GM19238 (cell line): Measurements from ENCODE around the gene PPP4R1.
"Not testable (repeated sequence)": the region's sequence is repeated elsewhere in the genome, so short reads cannot be mapped to it uniquely, and the experiment has no call there.

Experiments used
- DNase-seq: peaks from one replicate; pipeline ENCODE4 v3.0.0; 2011; ENCODE audit warnings: low spot score; ENCODE audit not compliant: insufficient read length

Gene PPP4R1

GRCh38 chr18:9614401-9615279 is at the start of gene PPP4R1:
Gene PPP4R1 (minus strand): TSS chr18:9614559. CDS start chr18:9614484, 75 bp downstream.
- DNase-seq: peak; percentile 76

GRCh38 chr18:9663377-9663776 is 49.0 kb upstream of the PPP4R1 start:
- DNase-seq: no peak

GRCh38 chr18:9661564-9661963 is 47.2 kb upstream of the PPP4R1 start:
- DNase-seq: no peak

- DNase-seq: no peak
Measured at GRCh38 chr18:9659499-9660375, 45.4 kb upstream of the PPP4R1 start.

- DNase-seq: no peak
Measured at GRCh38 chr18:9658087-9658641, 43.8 kb upstream of the PPP4R1 start.

- no peak for DNase-seq
Measured at GRCh38 chr18:9655232-9655767, 40.9 kb upstream of the PPP4R1 start.

GRCh38 chr18:9653390-9653789 is 39.0 kb upstream of the PPP4R1 start:
- DNase-seq: no peak

- no peak for DNase-seq
Measured at GRCh38 chr18:9649164-9649540, 34.8 kb upstream of the PPP4R1 start.

GRCh38 chr18:9648431-9649163 is 34.2 kb upstream of the PPP4R1 start:
- DNase-seq: no peak

GRCh38 chr18:9647496-9648323 is 33.4 kb upstream of the PPP4R1 start:
- no peak for DNase-seq

GRCh38 chr18:9643549-9643948 is 29.2 kb upstream of the PPP4R1 start:
- DNase-seq: no peak

GRCh38 chr18:9642799-9643462 is 28.6 kb upstream of the PPP4R1 start:
- no peak for DNase-seq

GRCh38 chr18:9641081-9641480 is 26.7 kb upstream of the PPP4R1 start:
- DNase-seq: not testable (repeated sequence)

- DNase-seq: no peak
Measured at GRCh38 chr18:9638886-9639285, 24.5 kb upstream of the PPP4R1 start.

GRCh38 chr18:9637036-9637767 is 22.8 kb upstream of the PPP4R1 start:
- no peak for DNase-seq

- DNase-seq: no peak
Measured at GRCh38 chr18:9634856-9635255, 20.5 kb upstream of the PPP4R1 start.

- DNase-seq: no peak
Measured at GRCh38 chr18:9631814-9632496, 17.6 kb upstream of the PPP4R1 start.

GRCh38 chr18:9630444-9630843 is 16.1 kb upstream of the PPP4R1 start:
- DNase-seq: no peak
